ENCODE results near the gene FAM114A1.

Gene FAM114A1

GRCh38 chr4:38832624-38833528 lies 34.7 kb upstream of the FAM114A1 start:
- peak; percentile 1 for DNase-seq

DNA sequence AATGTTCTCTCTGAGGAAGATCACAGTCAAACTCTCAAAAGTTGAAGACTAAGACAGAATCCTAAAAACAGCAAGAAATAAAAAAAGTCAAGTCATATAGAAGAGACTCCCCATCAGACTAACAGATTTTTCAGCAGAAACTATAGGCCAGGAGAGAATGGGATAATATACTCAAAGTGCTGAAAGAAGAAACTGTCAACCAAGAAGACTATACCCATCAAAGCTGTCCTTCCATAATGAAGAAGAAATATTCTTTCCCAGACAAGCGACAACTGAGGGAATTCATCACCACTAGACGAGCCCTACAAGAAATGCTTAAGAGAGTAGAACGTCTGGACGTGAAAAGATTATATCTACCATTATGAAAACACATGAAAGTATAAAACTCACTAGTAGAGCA lies 33.0 kb upstream of the FAM114A1 start:
- no peak for DNase-seq
- no peak overlapping the region for H3K9ac ChIP-seq (ENCODE audit: low read length)
- no peaks in the 10 kb centered on the region for H3K27me3 ChIP-seq (ENCODE audit: insufficient read depth, low read length, poor library complexity)
- no peak overlapping the region for H3K4ac ChIP-seq (ENCODE audit: low read depth, low read length)
- H3K27ac ChIP-seq (ENCODE audit: low read depth, low read length): no peak overlapping the region
- no peak overlapping the region for H3K4me3 ChIP-seq (ENCODE audit: low read length)
- no peak overlapping the region for H3K4me2 ChIP-seq (ENCODE audit: low read length)
- no peak overlapping the region for H4K8ac ChIP-seq (ENCODE audit: low read depth, low read length)
- no peaks in the 10 kb centered on the region for H3K4me1 ChIP-seq (ENCODE audit: control insufficient read depth, low read depth, low read length)
- no CpG with 5 or more reads among the region's 4 CpGs for WGBS (ENCODE audit: extremely low coverage, insufficient coverage, low lambda C conversion rate)
- H4K5ac ChIP-seq (ENCODE audit: low read length): no peak overlapping the region
- H3K56ac ChIP-seq (ENCODE audit: low read length): no peak overlapping the region
- no peak overlapping the region for H3K18ac ChIP-seq (ENCODE audit: low read length)
- H3K23ac ChIP-seq (ENCODE audit: low read length): no peak overlapping the region
- no peak overlapping the region for H2BK15ac ChIP-seq (replicated peaks; ENCODE audit: low read depth)
- no peaks in the 10 kb centered on the region for H3K79me2 ChIP-seq (ENCODE audit: control insufficient read depth, insufficient read depth, low read length)
- H2BK5ac ChIP-seq (ENCODE audit: low read length): no peak overlapping the region
- H3K79me1 ChIP-seq (ENCODE audit: low read length): no peaks in the 10 kb centered on the region
- H3K36me3 ChIP-seq (ENCODE audit: control insufficient read depth, insufficient read depth, low read length): no peaks in the 10 kb centered on the region
- H2BK120ac ChIP-seq (ENCODE audit: low read depth, low read length): no peak overlapping the region
- H2AK5ac ChIP-seq (ENCODE audit: low read length): no peak overlapping the region

More at GRCh38 chr4:38832624-38833528, 34.7 kb upstream of the FAM114A1 start:
- Histone ChIP-seq H3K36me3 (ENCODE audit: control insufficient read depth, insufficient read depth, low read length) (no peaks in the 10 kb centered on the region), H3K27ac (ENCODE audit: low read depth, low read length) (no peak overlapping the region), H2BK120ac (ENCODE audit: low read depth, low read length) (no peak overlapping the region), H3K9ac (ENCODE audit: low read length) (no peak overlapping the region), H3K79me1 (ENCODE audit: low read length) (no peaks in the 10 kb centered on the region), H2AK5ac (ENCODE audit: low read length) (no peak overlapping the region), H3K4ac (ENCODE audit: low read depth, low read length) (no peak overlapping the region), H3K4me1 (ENCODE audit: control insufficient read depth, low read depth, low read length) (no peaks in the 10 kb centered on the region), H3K27me3 (ENCODE audit: insufficient read depth, low read length, poor library complexity) (no peaks in the 10 kb centered on the region), H4K5ac (ENCODE audit: low read length) (no peak overlapping the region), H3K18ac (ENCODE audit: low read length) (no peak overlapping the region), H4K8ac (ENCODE audit: low read depth, low read length) (no peak overlapping the region), H2BK15ac (replicated peaks; ENCODE audit: low read depth) (no peak overlapping the region), H3K4me3 (ENCODE audit: low read length) (no peak overlapping the region), H3K23ac (ENCODE audit: low read length) (no peak overlapping the region), H3K4me2 (ENCODE audit: low read length) (no peak overlapping the region), H2BK5ac (ENCODE audit: low read length) (no peak overlapping the region), H3K56ac (ENCODE audit: low read length) (no peak overlapping the region), H3K79me2 (ENCODE audit: control insufficient read depth, insufficient read depth, low read length) (no peaks in the 10 kb centered on the region)
- WGBS (ENCODE audit: extremely low coverage, insufficient coverage, low lambda C conversion rate): no CpG with 5 or more reads among the region's 7 CpGs

DNA sequence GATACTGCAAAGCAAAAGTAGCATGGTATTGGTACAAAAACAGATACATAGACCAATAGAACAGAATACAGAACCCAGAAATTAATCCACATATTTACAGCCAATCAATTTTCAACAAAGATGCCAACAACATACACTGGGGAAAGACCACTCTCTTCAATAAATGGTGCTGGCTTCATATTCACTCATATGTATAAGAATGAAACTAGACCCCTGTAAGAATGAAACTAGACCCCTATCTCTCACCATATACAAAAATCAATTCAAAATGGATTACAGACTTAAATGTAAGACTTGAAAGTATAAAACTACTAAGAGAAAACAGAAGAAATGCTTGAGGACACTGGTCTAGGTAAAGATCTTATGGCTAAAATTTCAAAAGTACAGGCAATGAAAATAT lies 30.3 kb upstream of the FAM114A1 start:
- Histone ChIP-seq H3K4me2 (ENCODE audit: low read length) (no peak overlapping the region), H2AK5ac (ENCODE audit: low read length) (no peak overlapping the region), H3K36me3 (ENCODE audit: control insufficient read depth, insufficient read depth, low read length) (no peaks in the 10 kb centered on the region), H3K18ac (ENCODE audit: low read length) (no peak overlapping the region), H3K79me2 (ENCODE audit: control insufficient read depth, insufficient read depth, low read length) (no peaks in the 10 kb centered on the region), H2BK15ac (replicated peaks; ENCODE audit: low read depth) (no peak overlapping the region), H3K27ac (ENCODE audit: low read depth, low read length) (no peak overlapping the region), H2BK120ac (ENCODE audit: low read depth, low read length) (no peak overlapping the region), H3K4me3 (ENCODE audit: low read length) (no peak overlapping the region), H3K79me1 (ENCODE audit: low read length) (no peaks in the 10 kb centered on the region), H3K9ac (ENCODE audit: low read length) (no peak overlapping the region), H3K4me1 (ENCODE audit: control insufficient read depth, low read depth, low read length) (no peaks in the 10 kb centered on the region), H4K8ac (ENCODE audit: low read depth, low read length) (no peak overlapping the region), H3K23ac (ENCODE audit: low read length) (no peak overlapping the region), H3K56ac (ENCODE audit: low read length) (no peak overlapping the region), H3K27me3 (ENCODE audit: insufficient read depth, low read length, poor library complexity) (no peaks in the 10 kb centered on the region), H3K4ac (ENCODE audit: low read depth, low read length) (no peak overlapping the region), H4K5ac (ENCODE audit: low read length) (no peak overlapping the region), H2BK5ac (ENCODE audit: low read length) (no peak overlapping the region)
- DNase-seq: no peak

GRCh38 chr4:38837849-38838248 lies 29.8 kb upstream of the FAM114A1 start:
- no peaks in the 10 kb centered on the region for H3K27me3 ChIP-seq (ENCODE audit: insufficient read depth, low read length, poor library complexity)
- WGBS (ENCODE audit: extremely low coverage, insufficient coverage, low lambda C conversion rate): no CpG with 5 or more reads among the region's 2 CpGs
- no peak overlapping the region for H3K56ac ChIP-seq (ENCODE audit: low read length)
- no peaks in the 10 kb centered on the region for H3K79me1 ChIP-seq (ENCODE audit: low read length)
- no peak overlapping the region for H3K4me2 ChIP-seq (ENCODE audit: low read length)
- no peak overlapping the region for H4K8ac ChIP-seq (ENCODE audit: low read depth, low read length)
- DNase-seq: no peak
- no peak overlapping the region for H4K5ac ChIP-seq (ENCODE audit: low read length)
- no peak overlapping the region for H3K4ac ChIP-seq (ENCODE audit: low read depth, low read length)
- H3K9ac ChIP-seq (ENCODE audit: low read length): no peak overlapping the region
- H2BK5ac ChIP-seq (ENCODE audit: low read length): no peak overlapping the region
- no peaks in the 10 kb centered on the region for H3K36me3 ChIP-seq (ENCODE audit: control insufficient read depth, insufficient read depth, low read length)
- no peaks in the 10 kb centered on the region for H3K4me1 ChIP-seq (ENCODE audit: control insufficient read depth, low read depth, low read length)
- H3K4me3 ChIP-seq (ENCODE audit: low read length): no peak overlapping the region
- no peak overlapping the region for H2BK15ac ChIP-seq (replicated peaks; ENCODE audit: low read depth)
- H2AK5ac ChIP-seq (ENCODE audit: low read length): no peak overlapping the region
- H2BK120ac ChIP-seq (ENCODE audit: low read depth, low read length): no peak overlapping the region
- H3K79me2 ChIP-seq (ENCODE audit: control insufficient read depth, insufficient read depth, low read length): no peaks in the 10 kb centered on the region
- H3K27ac ChIP-seq (ENCODE audit: low read depth, low read length): no peak overlapping the region
- no peak overlapping the region for H3K23ac ChIP-seq (ENCODE audit: low read length)
- H3K18ac ChIP-seq (ENCODE audit: low read length): no peak overlapping the region

- H3K23ac ChIP-seq (ENCODE audit: low read length): no peak overlapping the region
- H4K5ac ChIP-seq (ENCODE audit: low read length): no peak overlapping the region
- no peak overlapping the region for H3K4me2 ChIP-seq (ENCODE audit: low read length)
- no peak overlapping the region for H2AK5ac ChIP-seq (ENCODE audit: low read length)
- no peak overlapping the region for H4K8ac ChIP-seq (ENCODE audit: low read depth, low read length)
- H2BK15ac ChIP-seq (replicated peaks; ENCODE audit: low read depth): no peak overlapping the region
- H3K27ac ChIP-seq (ENCODE audit: low read depth, low read length): no peak overlapping the region
- H3K27me3 ChIP-seq (ENCODE audit: insufficient read depth, low read length, poor library complexity): no peaks in the 10 kb centered on the region
- no peak overlapping the region for H3K18ac ChIP-seq (ENCODE audit: low read length)
- no peak overlapping the region for H2BK5ac ChIP-seq (ENCODE audit: low read length)
- H3K36me3 ChIP-seq (ENCODE audit: control insufficient read depth, insufficient read depth, low read length): no peaks in the 10 kb centered on the region
- no peak overlapping the region for H3K9ac ChIP-seq (ENCODE audit: low read length)
- H3K4me3 ChIP-seq (ENCODE audit: low read length): no peak overlapping the region
- no peaks in the 10 kb centered on the region for H3K79me2 ChIP-seq (ENCODE audit: control insufficient read depth, insufficient read depth, low read length)
- no peaks in the 10 kb centered on the region for H3K4me1 ChIP-seq (ENCODE audit: control insufficient read depth, low read depth, low read length)
- no peak for DNase-seq
- no peak overlapping the region for H2BK120ac ChIP-seq (ENCODE audit: low read depth, low read length)
- no CpG with 5 or more reads among the region's 4 CpGs for WGBS (ENCODE audit: extremely low coverage, insufficient coverage, low lambda C conversion rate)
- no peak overlapping the region for H3K4ac ChIP-seq (ENCODE audit: low read depth, low read length)
- H3K79me1 ChIP-seq (ENCODE audit: low read length): no peaks in the 10 kb centered on the region
- H3K56ac ChIP-seq (ENCODE audit: low read length): no peak overlapping the region
Observed at GRCh38 chr4:38842994-38843393, 24.6 kb upstream of the FAM114A1 start.

DNA sequence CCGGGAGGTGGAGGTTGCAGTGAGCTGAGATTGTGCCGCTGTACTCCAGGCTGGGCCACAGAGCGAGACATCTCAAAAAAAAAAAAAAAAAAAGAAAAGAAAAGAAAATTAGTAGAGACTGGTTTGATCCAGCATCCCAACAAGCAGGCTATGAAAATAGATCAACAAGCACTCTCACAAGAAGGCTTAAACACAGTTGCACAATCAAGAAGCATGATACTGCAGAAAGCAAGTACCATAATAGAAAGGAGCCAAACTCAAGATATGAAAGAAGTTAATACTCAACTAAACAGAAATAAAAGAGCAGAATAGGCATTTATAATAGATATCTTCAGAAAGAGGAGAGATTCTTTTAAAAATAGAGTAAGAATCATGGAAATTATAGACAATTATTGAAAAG lies 21.6 kb upstream of the FAM114A1 start:
- Histone ChIP-seq H3K27ac (ENCODE audit: low read depth, low read length) (no peak overlapping the region), H2BK15ac (replicated peaks; ENCODE audit: low read depth) (no peak overlapping the region), H3K4me1 (ENCODE audit: control insufficient read depth, low read depth, low read length) (no peaks in the 10 kb centered on the region), H3K18ac (ENCODE audit: low read length) (no peak overlapping the region), H4K5ac (ENCODE audit: low read length) (no peak overlapping the region), H4K8ac (ENCODE audit: low read depth, low read length) (no peak overlapping the region), H3K23ac (ENCODE audit: low read length) (no peak overlapping the region), H3K79me1 (ENCODE audit: low read length) (no peaks in the 10 kb centered on the region), H3K36me3 (ENCODE audit: control insufficient read depth, insufficient read depth, low read length) (no peaks in the 10 kb centered on the region), H2BK5ac (ENCODE audit: low read length) (no peak overlapping the region), H3K79me2 (ENCODE audit: control insufficient read depth, insufficient read depth, low read length) (no peaks in the 10 kb centered on the region), H3K4me3 (ENCODE audit: low read length) (no peak overlapping the region), H3K27me3 (ENCODE audit: insufficient read depth, low read length, poor library complexity) (no peaks in the 10 kb centered on the region), H2BK120ac (ENCODE audit: low read depth, low read length) (no peak overlapping the region), H3K4ac (ENCODE audit: low read depth, low read length) (no peak overlapping the region), H3K9ac (ENCODE audit: low read length) (no peak overlapping the region), H2AK5ac (ENCODE audit: low read length) (no peak overlapping the region), H3K56ac (ENCODE audit: low read length) (no peak overlapping the region), H3K4me2 (ENCODE audit: low read length) (no peak overlapping the region)
- no CpG with 5 or more reads among the region's 3 CpGs for WGBS (ENCODE audit: extremely low coverage, insufficient coverage, low lambda C conversion rate)
- DNase-seq: no peak
